Measurements from ENCODE around the gene EXOG. TPM values are rescaled to one million over a fixed set of nuclear protein-coding genes. Genes with fewer than 3 reads are reported as not detected.

EXOG gene
- total RNA-seq, 4 donors from 2014 or later = 5.8 to 12.9 (median 9.0) TPM

GRCh38 chr3:38549082-38549481, 52.9 kb downstream of the EXOG start:
- ATAC-seq (ENCODE audit: low FRiP score) (no peak), DNase-seq (ENCODE audit: low spot score) (no peak)
- TF ChIP-seq CTCF (IDR thresholded peaks at IDR 0.05) = no peak

- DNase-seq (ENCODE audit: low spot score) (no peak), ATAC-seq (ENCODE audit: low FRiP score) (no peak)
- no peak for TF ChIP-seq CTCF (IDR thresholded peaks at IDR 0.05)
Observed at GRCh38 chr3:38549486-38549885, 53.3 kb downstream of the EXOG start.

- no peak for TF ChIP-seq CTCF (IDR thresholded peaks at IDR 0.05)
- no peak for DNase-seq (ENCODE audit: low spot score)
- no peak for ATAC-seq (ENCODE audit: low FRiP score)
Observed at GRCh38 chr3:38549957-38550840, 54.1 kb downstream of the EXOG start.

GRCh38 chr3:38551026-38551832, 55.1 kb downstream of the EXOG start:
- DNase-seq (ENCODE audit: low spot score) (no peak), ATAC-seq (ENCODE audit: low FRiP score) (no peak)
- no peak for TF ChIP-seq CTCF (IDR thresholded peaks at IDR 0.05)

GRCh38 chr3:38552364-38552763, 56.2 kb downstream of the EXOG start:
- DNase-seq (ENCODE audit: low spot score) = no peak
- ATAC-seq (ENCODE audit: low FRiP score) = no peak
- no peak for TF ChIP-seq CTCF (IDR thresholded peaks at IDR 0.05)

- TF ChIP-seq CTCF (IDR thresholded peaks at IDR 0.05) = no peak
- DNase-seq (ENCODE audit: low spot score) = no peak
- ATAC-seq (ENCODE audit: low FRiP score) = no peak
Observed at GRCh38 chr3:38553071-38553470, 56.9 kb downstream of the EXOG start.
